DND-41 (cell line): ENCODE measurements around the gene RALY.

Source experiments
- EZH2 ChIP-seq: IDR thresholded peaks from 3 replicates; pipeline ENCODE4 v1.6.1; 2012; ENCODE audit warnings: borderline replicate concordance, low read depth, mild to moderate bottlenecking, moderate library complexity, low read length, inconsistent platforms; ENCODE audit not compliant: severe bottlenecking
- TF ChIP-seq, protein P1 (sequence below): IDR thresholded peaks from 2 replicates; pipeline ENCODE4 v1.5.1; 2012; ENCODE audit warnings: borderline replicate concordance, low read length, moderate library complexity, mild to moderate bottlenecking; ENCODE audit not compliant: poor library complexity, severe bottlenecking; ENCODE audit errors: extremely low read depth

DNA sequence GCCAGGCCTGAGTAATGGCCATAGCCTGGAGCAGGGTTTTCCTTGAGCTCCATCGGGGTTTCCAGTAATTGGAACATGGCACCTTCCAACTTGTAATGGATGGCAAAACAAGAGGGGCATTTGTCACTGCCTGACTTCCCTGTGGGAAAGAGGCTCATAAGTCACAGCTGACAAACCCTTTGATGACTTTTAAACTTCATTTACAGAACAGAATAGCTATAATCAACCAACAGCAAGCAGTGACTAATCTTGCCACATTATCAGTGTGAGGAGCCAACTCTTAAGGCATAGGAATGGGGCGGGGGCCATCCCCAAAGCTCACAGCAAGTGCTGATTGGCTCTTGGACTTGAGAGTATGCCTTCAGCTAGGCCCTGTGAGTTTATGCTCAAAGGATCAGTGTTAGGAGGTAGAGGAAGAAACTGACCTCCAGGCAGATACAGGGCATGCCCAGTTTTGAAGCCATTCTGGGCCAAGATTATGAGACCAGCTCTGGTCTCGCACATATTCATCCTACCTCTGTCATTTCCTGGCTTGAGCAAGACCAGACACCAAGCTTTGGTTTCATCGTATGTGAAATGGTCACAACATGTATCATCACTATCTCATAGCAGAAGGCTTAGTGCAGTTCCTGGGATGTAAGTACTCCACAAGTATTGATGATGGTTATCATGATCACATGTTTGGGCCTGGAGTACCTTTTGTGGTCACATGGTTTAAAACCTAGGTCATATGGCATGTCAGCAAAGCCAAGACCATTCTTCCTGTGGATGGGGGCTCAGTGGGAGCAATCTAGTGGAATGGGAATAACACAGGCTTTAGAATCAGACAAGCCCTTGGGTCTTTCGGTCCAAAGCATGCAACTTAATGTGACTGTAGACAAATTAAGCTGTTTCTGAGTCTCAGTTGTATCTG is 69.1 kb downstream of the RALY start:
- no peak for TF ChIP-seq EZH2
- TF ChIP-seq, protein P1, sequence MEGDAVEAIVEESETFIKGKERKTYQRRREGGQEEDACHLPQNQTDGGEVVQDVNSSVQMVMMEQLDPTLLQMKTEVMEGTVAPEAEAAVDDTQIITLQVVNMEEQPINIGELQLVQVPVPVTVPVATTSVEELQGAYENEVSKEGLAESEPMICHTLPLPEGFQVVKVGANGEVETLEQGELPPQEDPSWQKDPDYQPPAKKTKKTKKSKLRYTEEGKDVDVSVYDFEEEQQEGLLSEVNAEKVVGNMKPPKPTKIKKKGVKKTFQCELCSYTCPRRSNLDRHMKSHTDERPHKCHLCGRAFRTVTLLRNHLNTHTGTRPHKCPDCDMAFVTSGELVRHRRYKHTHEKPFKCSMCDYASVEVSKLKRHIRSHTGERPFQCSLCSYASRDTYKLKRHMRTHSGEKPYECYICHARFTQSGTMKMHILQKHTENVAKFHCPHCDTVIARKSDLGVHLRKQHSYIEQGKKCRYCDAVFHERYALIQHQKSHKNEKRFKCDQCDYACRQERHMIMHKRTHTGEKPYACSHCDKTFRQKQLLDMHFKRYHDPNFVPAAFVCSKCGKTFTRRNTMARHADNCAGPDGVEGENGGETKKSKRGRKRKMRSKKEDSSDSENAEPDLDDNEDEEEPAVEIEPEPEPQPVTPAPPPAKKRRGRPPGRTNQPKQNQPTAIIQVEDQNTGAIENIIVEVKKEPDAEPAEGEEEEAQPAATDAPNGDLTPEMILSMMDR, result no peak
